HG03097 (cell line): ENCODE measurements around the gene OLFML2A.
"Not testable (repeated sequence)": the region's sequence is repeated elsewhere in the genome, so short reads cannot be mapped to it uniquely, and the experiment has no call there.

ENCODE experiments used
- ATAC-seq: cut with Tn5 transposase; IDR thresholded peaks from one replicate; pipeline ENCODE4 v1.9.1; 2021; ENCODE audit not compliant: unreplicated experiment, low FRiP score

Gene OLFML2A

GRCh38 chr9:124776954-124777648 lies at the start of gene OLFML2A:
Gene OLFML2A, plus strand, starts transcription at chr9:124777133. Its CDS starts 138 bp downstream, at chr9:124777271.
- ATAC-seq, result no peak

GRCh38 chr9:124730772-124731171 lies 46.2 kb upstream of the OLFML2A start:
- no peak for ATAC-seq

- ATAC-seq, result no peak
Observed at GRCh38 chr9:124733964-124734740, 42.8 kb upstream of the OLFML2A start.

GRCh38 chr9:124734741-124735083 lies 42.2 kb upstream of the OLFML2A start:
- not testable (repeated sequence) for ATAC-seq

- ATAC-seq, result no peak
Observed at GRCh38 chr9:124735121-124735520, 41.8 kb upstream of the OLFML2A start.

GRCh38 chr9:124738075-124738474 lies 38.9 kb upstream of the OLFML2A start:
- ATAC-seq, result not testable (repeated sequence)

- ATAC-seq, result no peak
Observed at GRCh38 chr9:124739360-124739759, 37.6 kb upstream of the OLFML2A start.

GRCh38 chr9:124741149-124741548 lies 35.8 kb upstream of the OLFML2A start:
- no peak for ATAC-seq

- no peak for ATAC-seq
Observed at GRCh38 chr9:124741662-124742061, 35.3 kb upstream of the OLFML2A start.

GRCh38 chr9:124742940-124743339 lies 34.0 kb upstream of the OLFML2A start:
- ATAC-seq, result no peak

GRCh38 chr9:124743686-124744348 lies 33.1 kb upstream of the OLFML2A start:
- ATAC-seq, result no peak

- no peak for ATAC-seq
Observed at GRCh38 chr9:124747065-124747464, 29.9 kb upstream of the OLFML2A start.

- no peak for ATAC-seq
Observed at GRCh38 chr9:124749284-124749683, 27.6 kb upstream of the OLFML2A start.

- ATAC-seq, result no peak
Observed at GRCh38 chr9:124749781-124750180, 27.2 kb upstream of the OLFML2A start.

GRCh38 chr9:124752967-124753366 lies 24.0 kb upstream of the OLFML2A start:
- ATAC-seq, result no peak

GRCh38 chr9:124754289-124754688 lies 22.6 kb upstream of the OLFML2A start:
- no peak for ATAC-seq

- ATAC-seq, result no peak
Observed at GRCh38 chr9:124755061-124755460, 21.9 kb upstream of the OLFML2A start.

GRCh38 chr9:124756011-124756410 lies 20.9 kb upstream of the OLFML2A start:
- no peak for ATAC-seq

GRCh38 chr9:124757616-124758015 lies 19.3 kb upstream of the OLFML2A start:
- ATAC-seq, result no peak

- ATAC-seq, result no peak
Observed at GRCh38 chr9:124758061-124758460, 18.9 kb upstream of the OLFML2A start.

- ATAC-seq, result no peak
Observed at GRCh38 chr9:124758691-124759090, 18.2 kb upstream of the OLFML2A start.

- ATAC-seq, result no peak
Observed at GRCh38 chr9:124759327-124759726, 17.6 kb upstream of the OLFML2A start.
